ENCODE data around the gene PSMB4.

- no peak for TF ChIP-seq POLR2A (IDR thresholded peaks at IDR 0.05; ENCODE audit: low read length)
- TF ChIP-seq GATA1 (IDR thresholded peaks at IDR 0.05; ENCODE audit: low read depth, low read length): no peak
Measured at GRCh38 chr1:151356696-151357095, 42.7 kb upstream of the PSMB4 start.

Measured in erythroblast (primary cell).